ENCODE data around the gene TIAM2.

DNA sequence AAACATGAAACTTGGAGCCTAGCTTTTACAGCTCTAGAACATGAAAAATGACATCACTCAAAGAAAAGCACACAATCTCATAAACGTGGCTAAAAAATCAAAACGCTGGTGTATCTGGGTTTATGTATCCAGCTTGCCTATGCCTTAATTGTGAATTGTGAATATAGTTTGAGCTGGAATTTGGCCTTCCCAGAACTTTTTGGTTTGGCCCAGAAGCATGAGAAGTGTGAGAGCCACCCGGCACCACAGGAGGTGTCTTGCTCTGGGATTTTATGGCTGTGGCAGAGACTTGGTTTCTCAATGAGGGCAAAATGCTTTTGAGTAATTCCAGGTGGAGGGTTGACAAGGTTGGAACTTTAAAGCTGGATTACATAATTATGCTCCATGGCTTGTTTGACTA is 69.2 kb downstream of the TIAM2 start:
- TF ChIP-seq, protein P1, sequence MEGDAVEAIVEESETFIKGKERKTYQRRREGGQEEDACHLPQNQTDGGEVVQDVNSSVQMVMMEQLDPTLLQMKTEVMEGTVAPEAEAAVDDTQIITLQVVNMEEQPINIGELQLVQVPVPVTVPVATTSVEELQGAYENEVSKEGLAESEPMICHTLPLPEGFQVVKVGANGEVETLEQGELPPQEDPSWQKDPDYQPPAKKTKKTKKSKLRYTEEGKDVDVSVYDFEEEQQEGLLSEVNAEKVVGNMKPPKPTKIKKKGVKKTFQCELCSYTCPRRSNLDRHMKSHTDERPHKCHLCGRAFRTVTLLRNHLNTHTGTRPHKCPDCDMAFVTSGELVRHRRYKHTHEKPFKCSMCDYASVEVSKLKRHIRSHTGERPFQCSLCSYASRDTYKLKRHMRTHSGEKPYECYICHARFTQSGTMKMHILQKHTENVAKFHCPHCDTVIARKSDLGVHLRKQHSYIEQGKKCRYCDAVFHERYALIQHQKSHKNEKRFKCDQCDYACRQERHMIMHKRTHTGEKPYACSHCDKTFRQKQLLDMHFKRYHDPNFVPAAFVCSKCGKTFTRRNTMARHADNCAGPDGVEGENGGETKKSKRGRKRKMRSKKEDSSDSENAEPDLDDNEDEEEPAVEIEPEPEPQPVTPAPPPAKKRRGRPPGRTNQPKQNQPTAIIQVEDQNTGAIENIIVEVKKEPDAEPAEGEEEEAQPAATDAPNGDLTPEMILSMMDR (IDR thresholded peaks at IDR 0.05) = no peak
- no peak for TF ChIP-seq POLR2A (IDR thresholded peaks at IDR 0.05)
- no peak for TF ChIP-seq EP300 (IDR thresholded peaks at IDR 0.05; ENCODE audit: low read depth)

All from transverse colon (tissue), 3 donors.